Measurements from ENCODE around the gene RAPGEF1.

The RAPGEF1 gene

DNA sequence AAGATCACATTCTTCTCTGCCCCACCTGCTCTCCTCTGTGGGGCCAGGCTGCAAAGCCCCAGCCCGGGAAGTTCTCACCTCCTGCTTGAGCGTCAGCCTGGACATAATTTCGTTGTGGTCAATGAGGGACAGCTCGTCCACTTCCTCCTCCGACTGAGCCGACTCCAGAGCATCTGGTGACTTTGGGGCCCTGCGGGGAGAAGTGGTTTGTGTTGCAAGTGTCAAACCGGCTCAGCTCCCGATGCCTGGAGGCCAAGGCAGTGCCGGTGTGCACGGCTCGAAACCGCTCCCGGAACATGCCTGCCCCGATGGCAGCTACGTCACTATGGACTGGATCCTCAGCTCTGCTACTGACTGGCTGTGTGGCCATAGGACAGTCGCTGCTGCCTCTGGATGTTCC, 141.8 kb downstream of the RAPGEF1 start:
- TF ChIP-seq POLR2AphosphoS5 (IDR thresholded peaks at IDR 0.05; ENCODE audit: low read depth, low read length) (no peak), TAF1 (IDR thresholded peaks at IDR 0.05; ENCODE audit: borderline replicate concordance, insufficient read depth, low read length) (no peak), SIN3A (IDR thresholded peaks at IDR 0.05; ENCODE audit: borderline replicate concordance, insufficient read depth, low read length) (no peak), FOXP2 (optimal IDR thresholded peaks at IDR 0.05; ENCODE audit: borderline replicate concordance, extremely low read depth, extremely low read length, insufficient read depth) (no peak)
- TF ChIP-seq, protein P1, sequence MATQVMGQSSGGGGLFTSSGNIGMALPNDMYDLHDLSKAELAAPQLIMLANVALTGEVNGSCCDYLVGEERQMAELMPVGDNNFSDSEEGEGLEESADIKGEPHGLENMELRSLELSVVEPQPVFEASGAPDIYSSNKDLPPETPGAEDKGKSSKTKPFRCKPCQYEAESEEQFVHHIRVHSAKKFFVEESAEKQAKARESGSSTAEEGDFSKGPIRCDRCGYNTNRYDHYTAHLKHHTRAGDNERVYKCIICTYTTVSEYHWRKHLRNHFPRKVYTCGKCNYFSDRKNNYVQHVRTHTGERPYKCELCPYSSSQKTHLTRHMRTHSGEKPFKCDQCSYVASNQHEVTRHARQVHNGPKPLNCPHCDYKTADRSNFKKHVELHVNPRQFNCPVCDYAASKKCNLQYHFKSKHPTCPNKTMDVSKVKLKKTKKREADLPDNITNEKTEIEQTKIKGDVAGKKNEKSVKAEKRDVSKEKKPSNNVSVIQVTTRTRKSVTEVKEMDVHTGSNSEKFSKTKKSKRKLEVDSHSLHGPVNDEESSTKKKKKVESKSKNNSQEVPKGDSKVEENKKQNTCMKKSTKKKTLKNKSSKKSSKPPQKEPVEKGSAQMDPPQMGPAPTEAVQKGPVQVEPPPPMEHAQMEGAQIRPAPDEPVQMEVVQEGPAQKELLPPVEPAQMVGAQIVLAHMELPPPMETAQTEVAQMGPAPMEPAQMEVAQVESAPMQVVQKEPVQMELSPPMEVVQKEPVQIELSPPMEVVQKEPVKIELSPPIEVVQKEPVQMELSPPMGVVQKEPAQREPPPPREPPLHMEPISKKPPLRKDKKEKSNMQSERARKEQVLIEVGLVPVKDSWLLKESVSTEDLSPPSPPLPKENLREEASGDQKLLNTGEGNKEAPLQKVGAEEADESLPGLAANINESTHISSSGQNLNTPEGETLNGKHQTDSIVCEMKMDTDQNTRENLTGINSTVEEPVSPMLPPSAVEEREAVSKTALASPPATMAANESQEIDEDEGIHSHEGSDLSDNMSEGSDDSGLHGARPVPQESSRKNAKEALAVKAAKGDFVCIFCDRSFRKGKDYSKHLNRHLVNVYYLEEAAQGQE (IDR thresholded peaks at IDR 0.05; ENCODE audit: insufficient read depth in 1 of 2, low read depth in 2 of 2, low read length in 2 of 2), result no peak

DNA sequence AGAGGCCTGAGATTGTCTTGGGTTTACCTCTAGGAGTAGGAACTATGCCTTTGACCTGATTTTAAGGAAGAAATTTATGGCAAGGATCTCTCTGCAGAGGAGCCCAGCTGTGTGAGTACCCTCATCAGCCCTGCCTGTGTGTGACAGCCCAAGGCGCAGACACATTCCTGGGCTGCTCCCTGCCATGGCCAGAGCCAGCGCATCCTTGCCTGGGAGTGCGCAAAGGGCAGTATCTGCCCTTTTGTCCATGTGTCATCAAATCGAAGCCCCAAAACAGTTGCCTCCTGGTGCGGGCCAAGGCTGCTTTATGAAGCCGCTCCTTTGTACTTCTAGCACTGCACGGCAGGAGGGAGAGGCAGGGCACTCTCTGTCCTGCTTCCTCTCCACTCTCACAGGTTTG, 142.6 kb downstream of the RAPGEF1 start:
- TF ChIP-seq TAF1 (IDR thresholded peaks at IDR 0.05; ENCODE audit: borderline replicate concordance, insufficient read depth, low read length), result no peak
- no peak for TF ChIP-seq FOXP2 (optimal IDR thresholded peaks at IDR 0.05; ENCODE audit: borderline replicate concordance, extremely low read depth, extremely low read length, insufficient read depth)
- TF ChIP-seq, protein P1 (IDR thresholded peaks at IDR 0.05; ENCODE audit: insufficient read depth in 1 of 2, low read depth in 2 of 2, low read length in 2 of 2), result no peak
- no peak for TF ChIP-seq POLR2AphosphoS5 (IDR thresholded peaks at IDR 0.05; ENCODE audit: low read depth, low read length)
- no peak for TF ChIP-seq SIN3A (IDR thresholded peaks at IDR 0.05; ENCODE audit: borderline replicate concordance, insufficient read depth, low read length)

DNA sequence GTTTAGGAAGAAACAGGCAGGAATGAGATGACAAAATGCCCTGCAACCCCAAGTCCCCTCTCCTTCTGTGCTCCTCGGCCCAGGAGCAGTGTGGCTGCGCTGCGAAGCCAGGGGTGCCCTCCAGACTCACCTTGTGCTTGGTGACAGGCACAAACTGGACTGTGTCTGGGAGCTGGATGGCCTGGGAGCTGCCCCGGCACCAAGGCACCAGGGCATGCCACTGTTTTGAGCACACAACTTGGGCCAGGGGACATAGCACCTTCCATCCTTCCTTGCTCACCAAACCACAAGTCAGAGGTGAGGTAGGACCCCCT, 143.5 kb downstream of the RAPGEF1 start:
- TF ChIP-seq TAF1 (IDR thresholded peaks at IDR 0.05; ENCODE audit: borderline replicate concordance, insufficient read depth, low read length) (no peak), FOXP2 (optimal IDR thresholded peaks at IDR 0.05; ENCODE audit: borderline replicate concordance, extremely low read depth, extremely low read length, insufficient read depth) (no peak), SIN3A (IDR thresholded peaks at IDR 0.05; ENCODE audit: borderline replicate concordance, insufficient read depth, low read length) (no peak), POLR2AphosphoS5 (IDR thresholded peaks at IDR 0.05; ENCODE audit: low read depth, low read length) (no peak)
- TF ChIP-seq, protein P1 (IDR thresholded peaks at IDR 0.05; ENCODE audit: insufficient read depth in 1 of 2, low read depth in 2 of 2, low read length in 2 of 2), result no peak

DNA sequence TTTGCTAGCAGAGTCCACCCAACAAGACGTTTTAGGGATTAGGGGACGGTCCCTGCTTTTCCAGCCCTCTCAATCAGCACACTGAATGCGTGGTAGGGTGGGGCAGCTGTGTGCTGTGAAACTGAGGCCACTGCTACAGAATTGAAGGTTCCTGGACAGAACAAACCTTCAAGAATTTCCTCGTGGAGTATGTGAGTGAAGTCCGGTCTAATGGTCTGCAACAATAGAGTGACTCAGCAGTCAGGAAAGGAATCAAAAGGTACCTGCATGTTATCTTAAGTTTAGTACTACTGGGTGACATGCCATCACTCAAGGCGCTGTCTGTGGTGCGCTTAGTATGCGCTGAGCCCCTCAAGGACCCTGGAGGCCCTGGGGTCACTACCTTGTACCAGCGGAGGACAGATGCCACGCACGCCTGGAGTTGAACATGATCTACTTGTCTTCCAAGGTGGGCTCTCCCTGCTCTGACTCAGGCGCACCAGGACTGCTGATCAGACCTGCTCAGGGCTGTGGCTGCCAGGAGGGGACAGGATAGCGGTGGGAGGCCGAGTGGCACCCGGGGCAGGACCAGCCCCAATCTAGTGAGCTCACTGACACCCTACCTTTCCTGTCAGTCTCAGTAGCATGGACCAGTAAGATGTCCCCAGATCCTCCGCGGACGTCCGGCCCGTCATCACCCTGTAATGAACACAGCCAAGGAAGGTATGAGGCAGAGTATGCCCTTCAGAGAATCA, 144.0 kb downstream of the RAPGEF1 start:
- TF ChIP-seq, protein P1 (IDR thresholded peaks at IDR 0.05; ENCODE audit: insufficient read depth in 1 of 2, low read depth in 2 of 2, low read length in 2 of 2), result no peak
- no peak for TF ChIP-seq TAF1 (IDR thresholded peaks at IDR 0.05; ENCODE audit: borderline replicate concordance, insufficient read depth, low read length)
- TF ChIP-seq FOXP2 (optimal IDR thresholded peaks at IDR 0.05; ENCODE audit: borderline replicate concordance, extremely low read depth, extremely low read length, insufficient read depth), result no peak
- no peak for TF ChIP-seq SIN3A (IDR thresholded peaks at IDR 0.05; ENCODE audit: borderline replicate concordance, insufficient read depth, low read length)
- TF ChIP-seq POLR2AphosphoS5 (IDR thresholded peaks at IDR 0.05; ENCODE audit: low read depth, low read length), result no peak
